Activated B cell treated with CpG ODN at 0.5 μM for 24 hours (primary cell): ENCODE results near the gene TNRC6B. TPM values are rescaled to one million over a fixed set of nuclear protein-coding genes. Genes with fewer than 3 reads are reported as not detected.

ENCODE experiments used
- ATAC-seq: fragments of 200-7000 bp; cut with Tn5 transposase; one replicate; pipeline ENCODE4 v1.10.0; 2021; ENCODE audit warnings: low read depth, mild to moderate bottlenecking, moderate library complexity
- CTCF ChIA-PET: fragments of 350-600 bp; sonication (Branson Sonifier 250); formaldehyde crosslinking; loops from one replicate; lab custom pipeline; 2021; ENCODE audit warnings: antibody characterized with exemption; lab: Charles Lee
- POLR2A ChIA-PET: fragments of 350-600 bp; sonication (Branson Sonifier 250); formaldehyde crosslinking; loops from one replicate; lab custom pipeline; 2021; ENCODE audit warnings: antibody characterized with exemption; lab: Charles Lee
- DNase-seq: peaks from one replicate; pipeline ENCODE4 v3.0.0; 2022
- H3K27ac Mint-ChIP-seq: one replicate; pipeline ENCODE4 v1.8.0; 2020; ENCODE audit warnings: mixed read lengths
- H3K27me3 Mint-ChIP-seq: one replicate; pipeline ENCODE4 v1.8.0; 2021; ENCODE audit warnings: mixed read lengths
- H3K36me3 Mint-ChIP-seq: one replicate; pipeline ENCODE4 v1.8.0; 2021; ENCODE audit warnings: low read depth, mixed read lengths
- H3K4me1 Mint-ChIP-seq: one replicate; pipeline ENCODE4 v1.8.0; 2021; ENCODE audit warnings: mixed read lengths
- H3K4me3 Mint-ChIP-seq: one replicate; pipeline ENCODE4 v1.8.0; 2020; ENCODE audit warnings: mild to moderate bottlenecking, mixed read lengths
- H3K9me3 Mint-ChIP-seq: one replicate; pipeline ENCODE4 v1.8.0; 2020; ENCODE audit warnings: mixed read lengths
- intact Hi-C: fragments of 100-400 bp; cut with micrococcal nuclease; formaldehyde crosslinking; loops from one replicate; pipeline ENCODE4 v1.15.1; 2024
- total RNA-seq: library from RNA; stranded (reverse); gene quantifications from 2 replicates; pipeline ENCODE4 v1.2.3, GENCODE V29; 2022
- TF ChIP-seq, protein P1 (sequence below): fragments of 200-600 bp; IDR thresholded peaks from one replicate; pipeline ENCODE4 v1.8.0; 2022; ENCODE audit warnings: antibody characterized with exemption, mild to moderate bottlenecking

TNRC6B gene
- total RNA-seq, 1 donor from 2014 or later, result 95.2 TPM

DNA sequence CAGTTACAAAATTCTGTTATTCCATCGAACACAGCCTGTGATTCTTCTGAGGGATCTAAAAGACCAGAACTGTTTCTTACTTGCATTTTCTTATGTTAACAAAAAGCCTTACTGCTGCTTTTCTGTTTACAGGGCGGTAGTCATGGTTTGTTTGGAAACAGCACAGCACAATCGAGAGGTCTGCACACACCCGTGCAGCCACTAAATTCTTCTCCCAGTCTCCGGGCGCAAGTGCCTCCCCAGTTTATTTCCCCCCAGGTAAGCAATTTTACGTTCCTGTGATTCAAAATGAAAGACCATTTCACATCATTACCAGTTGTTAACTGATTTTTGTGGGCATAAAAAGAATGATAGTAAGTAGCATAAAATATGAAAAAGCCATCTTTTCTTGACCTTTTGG, 107.8 kb downstream of the TNRC6B start:
- ChIA-PET CTCF (no interaction called here), POLR2A (no interaction called here)
- Mint-ChIP-seq H3K36me3 (peaks cover 78% of the 10 kb centered on the region), H3K27me3 (no peaks in the 10 kb centered on the region), H3K4me1 (peaks cover 11% of the 10 kb centered on the region), H3K9me3 (no peaks in the 10 kb centered on the region), H3K27ac (no peak overlapping the region), H3K4me3 (no peak overlapping the region)
- intact Hi-C loops, result no loop called here
- TF ChIP-seq, protein P1, sequence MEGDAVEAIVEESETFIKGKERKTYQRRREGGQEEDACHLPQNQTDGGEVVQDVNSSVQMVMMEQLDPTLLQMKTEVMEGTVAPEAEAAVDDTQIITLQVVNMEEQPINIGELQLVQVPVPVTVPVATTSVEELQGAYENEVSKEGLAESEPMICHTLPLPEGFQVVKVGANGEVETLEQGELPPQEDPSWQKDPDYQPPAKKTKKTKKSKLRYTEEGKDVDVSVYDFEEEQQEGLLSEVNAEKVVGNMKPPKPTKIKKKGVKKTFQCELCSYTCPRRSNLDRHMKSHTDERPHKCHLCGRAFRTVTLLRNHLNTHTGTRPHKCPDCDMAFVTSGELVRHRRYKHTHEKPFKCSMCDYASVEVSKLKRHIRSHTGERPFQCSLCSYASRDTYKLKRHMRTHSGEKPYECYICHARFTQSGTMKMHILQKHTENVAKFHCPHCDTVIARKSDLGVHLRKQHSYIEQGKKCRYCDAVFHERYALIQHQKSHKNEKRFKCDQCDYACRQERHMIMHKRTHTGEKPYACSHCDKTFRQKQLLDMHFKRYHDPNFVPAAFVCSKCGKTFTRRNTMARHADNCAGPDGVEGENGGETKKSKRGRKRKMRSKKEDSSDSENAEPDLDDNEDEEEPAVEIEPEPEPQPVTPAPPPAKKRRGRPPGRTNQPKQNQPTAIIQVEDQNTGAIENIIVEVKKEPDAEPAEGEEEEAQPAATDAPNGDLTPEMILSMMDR, result no peak
- ATAC-seq, result no peak
- no peak for DNase-seq

DNA sequence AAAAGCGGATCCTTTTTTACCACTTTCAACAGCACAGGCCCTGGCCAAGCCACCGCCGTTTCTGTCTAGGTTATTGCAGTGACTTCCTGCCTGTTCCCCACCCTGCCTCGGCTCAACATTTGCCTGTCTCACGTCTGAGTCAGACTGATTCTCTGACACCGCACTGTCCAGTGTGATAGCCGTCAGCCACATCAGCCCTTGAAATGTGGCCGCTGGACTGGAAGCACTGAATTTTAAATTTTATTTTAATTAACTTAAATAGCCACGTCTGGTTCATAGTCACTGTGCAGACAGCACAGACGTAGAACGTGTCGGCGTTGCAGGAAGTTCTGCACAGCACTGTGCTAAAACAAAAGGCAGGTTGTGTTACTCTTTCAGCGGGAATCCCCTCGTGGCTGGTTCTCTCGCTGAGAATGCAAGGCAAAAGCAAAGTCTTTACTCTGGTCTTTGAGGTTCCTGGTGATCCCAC, 112.3 kb downstream of the TNRC6B start:
- ChIA-PET POLR2A (interaction anchor here (1.0 kb wide), 1 partner anchor 111 kb away, joined by 3 read pairs; no protein-coding TSS in a partner anchor), CTCF (no interaction called here)
- DNase-seq, result no peak
- H3K27me3 Mint-ChIP-seq, result no peaks in the 10 kb centered on the region
- TF ChIP-seq, protein P1, result no peak
- intact Hi-C loops, result no loop called here
- no peak overlapping the region for H3K4me3 Mint-ChIP-seq
- peak overlapping the region; percentile 9 for H3K27ac Mint-ChIP-seq
- peaks cover 12% of the 10 kb centered on the region for H3K4me1 Mint-ChIP-seq
- no peaks in the 10 kb centered on the region for H3K9me3 Mint-ChIP-seq
- ATAC-seq, result peak; percentile 83
- peaks cover 80% of the 10 kb centered on the region for H3K36me3 Mint-ChIP-seq

DNA sequence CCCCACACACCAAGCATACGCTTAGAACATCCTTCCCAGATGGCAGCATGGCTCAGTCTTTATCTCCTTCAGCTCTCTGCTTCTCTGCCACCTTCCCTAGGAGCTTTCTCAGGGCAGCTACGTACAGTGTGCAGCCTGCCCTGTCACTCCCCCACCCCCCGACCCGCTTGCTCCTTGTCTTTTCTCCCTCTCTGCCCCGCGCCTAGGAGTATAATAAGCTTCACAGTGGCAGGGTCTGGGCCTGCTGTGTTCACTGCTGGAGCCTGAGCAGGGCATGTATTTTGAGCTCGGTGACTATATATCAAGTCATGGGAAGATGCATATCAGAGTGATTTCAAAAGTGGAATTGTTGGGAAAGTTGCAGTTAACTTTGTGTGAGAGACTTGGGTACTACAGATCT, 112.8 kb downstream of the TNRC6B start:
- POLR2A ChIA-PET, result no interaction called here
- TF ChIP-seq, protein P1, result no peak
- peaks cover 12% of the 10 kb centered on the region for H3K4me1 Mint-ChIP-seq
- no peaks in the 10 kb centered on the region for H3K27me3 Mint-ChIP-seq
- no peak for ATAC-seq
- DNase-seq, result no peak
- no peak overlapping the region for H3K4me3 Mint-ChIP-seq
- no peaks in the 10 kb centered on the region for H3K9me3 Mint-ChIP-seq
- peak overlapping the region; percentile 9 for H3K27ac Mint-ChIP-seq
- CTCF ChIA-PET, result no interaction called here
- peaks cover 79% of the 10 kb centered on the region for H3K36me3 Mint-ChIP-seq
- intact Hi-C loops, result no loop called here

DNA sequence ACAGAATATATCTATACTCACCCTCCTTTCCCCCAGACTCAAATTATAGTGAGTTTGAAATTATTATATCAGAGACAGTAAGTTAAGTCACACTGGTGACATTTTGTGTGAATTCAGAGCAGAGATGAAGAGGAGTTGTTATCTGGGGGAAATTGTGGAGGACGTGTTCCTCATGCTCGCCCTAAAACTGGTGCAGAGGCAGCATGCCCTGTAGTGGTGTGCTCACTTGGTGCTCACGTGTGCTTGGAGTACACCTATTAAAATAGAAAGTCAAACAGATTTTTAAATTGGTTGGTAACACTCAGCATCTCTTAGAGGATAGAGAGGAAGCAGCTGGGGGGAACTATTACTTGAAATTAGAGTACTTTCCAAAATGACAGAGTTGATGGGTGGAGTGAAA, 117.0 kb downstream of the TNRC6B start:
- intact Hi-C loops, result no loop called here
- H3K4me1 Mint-ChIP-seq, result peaks cover 6% of the 10 kb centered on the region
- no peaks in the 10 kb centered on the region for H3K9me3 Mint-ChIP-seq
- ChIA-PET CTCF (interaction anchor here (1.1 kb wide), 1 partner anchor 258 kb away, joined by 3 read pairs; no protein-coding TSS in a partner anchor), POLR2A (no interaction called here)
- DNase-seq, result no peak
- H3K27me3 Mint-ChIP-seq, result no peaks in the 10 kb centered on the region
- no peak overlapping the region for H3K4me3 Mint-ChIP-seq
- no peak overlapping the region for H3K27ac Mint-ChIP-seq
- ATAC-seq, result no peak
- TF ChIP-seq, protein P1, result no peak
- H3K36me3 Mint-ChIP-seq, result peaks cover 64% of the 10 kb centered on the region

DNA sequence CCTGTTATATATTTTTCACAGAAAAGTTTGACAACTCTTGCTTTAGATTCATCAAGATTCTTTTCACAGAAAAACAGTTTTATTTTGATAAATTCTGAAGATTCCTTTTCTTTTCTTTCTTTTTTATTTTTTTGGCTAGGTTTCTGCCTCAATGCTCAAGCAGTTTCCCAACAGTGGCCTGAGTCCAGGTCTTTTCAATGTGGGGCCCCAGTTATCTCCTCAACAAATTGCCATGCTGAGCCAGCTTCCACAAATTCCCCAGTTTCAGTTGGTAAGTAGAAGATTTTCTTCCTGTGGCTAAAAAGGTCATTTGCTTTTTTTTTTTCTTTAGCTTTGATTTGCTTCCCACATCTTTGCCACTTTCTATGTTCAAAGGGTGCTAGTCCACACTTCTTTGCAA, 122.6 kb downstream of the TNRC6B start:
- no peaks in the 10 kb centered on the region for H3K9me3 Mint-ChIP-seq
- no peak overlapping the region for H3K4me3 Mint-ChIP-seq
- no peak overlapping the region for H3K27ac Mint-ChIP-seq
- no peaks in the 10 kb centered on the region for H3K4me1 Mint-ChIP-seq
- no peaks in the 10 kb centered on the region for H3K27me3 Mint-ChIP-seq
- ChIA-PET POLR2A (no interaction called here), CTCF (no interaction called here)
- intact Hi-C loops, result no loop called here
- H3K36me3 Mint-ChIP-seq, result peaks cover 63% of the 10 kb centered on the region
- no peak for DNase-seq
- no peak for ATAC-seq
- TF ChIP-seq, protein P1, result no peak
